CD4-positive, alpha-beta T cell treated with Interleukin-1 beta for 1 hour (primary cell): ENCODE results near the gene SKIC2.
A peak's percentile ranks its signal among the peaks of the same experiment; 100 is the strongest.
"Not testable (repeated sequence)": the region's sequence is repeated elsewhere in the genome, so short reads cannot be mapped to it uniquely, and the experiment has no call there.

ENCODE experiments used
- DNase-seq, 2 donors: peaks; one replicate each; pipeline ENCODE4 v3.0.0-alpha.2; 2020 to 2022

Gene SKIC2

DNA sequence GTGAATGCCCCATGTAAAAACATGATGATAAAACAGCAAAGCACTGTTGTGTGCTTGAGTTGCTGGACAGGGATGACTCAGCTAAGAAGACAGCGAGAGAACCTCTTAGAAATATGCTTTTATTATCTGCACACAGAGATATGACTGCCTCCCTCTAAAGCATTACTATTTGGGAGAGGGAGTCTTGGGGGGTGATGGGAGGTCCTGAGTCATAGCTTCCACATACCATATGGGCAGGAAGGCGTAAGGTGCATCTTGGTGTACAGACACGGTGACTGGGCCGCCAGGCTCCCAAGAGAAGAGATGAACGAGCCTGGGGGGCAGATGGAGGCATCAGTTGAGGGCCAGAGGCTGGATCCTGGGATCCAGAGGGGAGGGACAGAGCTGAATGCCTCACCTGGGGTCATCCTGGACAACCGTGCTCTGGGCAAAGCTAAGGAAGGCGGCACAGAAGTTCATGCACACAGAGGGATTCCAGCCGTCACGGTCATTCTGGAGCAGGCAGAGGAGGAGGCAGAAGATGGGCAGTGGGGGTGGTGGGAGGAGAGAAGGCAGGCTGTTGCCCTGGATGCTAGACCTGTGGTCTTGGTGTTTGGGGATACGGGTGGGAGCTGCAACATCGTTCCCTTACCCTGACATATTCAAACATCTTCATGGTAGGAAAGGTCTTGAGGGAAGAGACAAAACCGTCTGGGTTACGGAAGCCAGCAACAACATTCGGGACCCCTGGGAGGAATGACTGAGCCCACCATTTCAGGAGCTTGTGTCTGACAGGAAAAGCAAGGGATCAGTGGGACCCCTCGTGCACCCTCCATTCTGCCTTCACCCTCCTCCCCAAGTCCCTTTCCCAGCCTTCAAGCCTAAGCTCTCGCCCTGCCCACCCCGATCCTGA is 11.0 kb downstream of the SKIC2 start:
- DNase-seq = no peak

DNA sequence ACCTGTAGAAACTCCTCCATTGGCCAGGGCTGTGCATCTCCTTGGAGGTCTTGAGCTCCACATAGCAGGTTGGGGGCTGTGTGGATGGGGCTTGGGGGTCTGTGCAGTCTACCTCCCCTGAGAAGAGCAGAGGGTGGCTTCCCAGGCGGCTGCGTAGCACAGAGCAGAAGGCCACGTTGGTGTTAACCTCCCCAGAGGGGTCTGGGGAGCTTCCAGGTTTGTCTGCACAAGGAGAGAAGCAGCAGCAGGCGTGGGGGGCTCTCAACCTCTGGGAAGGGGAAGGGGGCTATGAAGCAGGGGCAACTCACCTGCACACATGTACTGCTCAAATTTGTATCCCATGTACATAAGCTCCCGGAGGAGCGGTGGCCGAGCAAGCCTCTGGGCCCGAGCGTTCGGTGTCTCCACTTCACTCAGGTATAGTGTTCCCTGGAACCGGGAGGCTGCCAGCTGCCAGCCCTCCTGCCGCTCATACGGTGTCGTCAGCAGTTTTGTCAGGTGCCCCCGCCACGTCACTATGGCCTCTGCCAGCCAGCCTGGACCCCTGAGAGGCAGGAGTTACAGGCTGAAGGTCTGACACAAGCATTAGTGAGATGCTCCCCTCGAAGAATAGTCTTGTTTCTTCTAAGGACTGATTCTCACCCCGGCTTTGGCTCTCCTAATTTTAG is 11.8 kb downstream of the SKIC2 start:
- no peak for DNase-seq

DNA sequence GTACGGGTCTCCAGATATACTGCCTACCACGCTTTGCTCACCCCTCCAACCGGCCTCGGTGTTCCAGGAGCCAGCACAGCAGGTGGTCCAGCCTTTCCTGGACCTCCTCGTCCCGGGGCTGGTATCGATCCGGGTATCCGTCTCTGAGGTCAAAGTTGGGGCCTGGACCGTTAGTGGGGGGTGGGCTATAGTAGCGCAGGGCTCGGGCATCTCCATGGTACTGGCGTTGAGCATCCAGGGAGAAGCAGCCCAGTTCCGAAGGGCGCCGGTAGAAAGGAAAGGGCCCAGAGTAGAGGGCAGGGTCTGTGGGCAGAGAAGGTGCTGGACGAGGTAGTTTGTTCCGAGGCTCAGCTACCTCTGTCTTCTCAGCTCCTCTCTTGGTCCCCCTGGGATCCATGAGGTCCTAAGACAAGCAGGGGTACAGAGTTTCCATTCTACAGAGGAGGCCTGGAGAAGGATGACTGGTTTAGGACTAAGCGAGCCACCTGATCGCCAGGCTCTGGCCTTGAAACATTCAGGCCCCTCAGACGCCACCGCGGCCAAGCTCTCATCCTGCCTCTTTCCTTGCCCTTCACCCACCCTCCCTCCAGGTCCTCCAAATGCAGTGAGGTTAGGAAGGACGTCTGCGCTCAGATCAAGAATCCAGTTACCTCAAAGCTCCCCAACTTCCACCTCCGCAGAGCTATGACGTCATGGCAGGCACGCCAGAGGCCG is 12.5 kb downstream of the SKIC2 start:
- DNase-seq = no peak

DNA sequence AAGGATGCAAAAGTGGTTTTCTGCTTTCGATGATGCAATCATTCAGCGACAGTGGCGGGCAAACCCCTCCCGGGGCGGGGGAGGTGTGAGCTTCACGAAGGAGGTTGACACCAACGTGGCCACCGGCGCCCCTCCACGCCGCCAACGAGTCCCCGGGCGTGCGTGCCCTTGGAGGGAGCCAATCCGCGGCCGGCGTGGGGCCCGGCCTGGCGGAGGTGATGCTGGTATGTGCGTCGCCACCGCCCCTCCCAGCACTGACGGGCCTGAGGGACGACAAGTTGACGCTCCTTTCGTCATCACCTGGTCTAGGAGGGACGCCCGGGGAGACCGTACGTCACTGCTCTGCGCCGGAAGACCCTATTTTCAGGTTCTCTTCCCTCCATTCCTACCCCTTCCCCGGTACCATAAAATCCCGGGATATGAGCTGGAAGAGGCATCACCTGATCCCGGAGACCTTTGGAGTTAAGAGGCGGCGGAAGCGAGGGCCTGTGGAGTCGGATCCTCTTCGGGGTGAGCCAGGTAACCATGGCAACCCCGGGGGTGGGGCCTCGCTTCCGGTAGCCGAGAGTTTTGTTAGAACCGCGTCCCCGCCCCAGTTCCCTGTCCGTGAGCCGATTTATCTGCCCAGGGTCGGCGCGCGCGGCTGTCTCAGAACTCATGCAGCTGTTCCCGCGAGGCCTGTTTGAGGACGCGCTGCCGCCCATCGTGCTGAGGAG is 13.2 kb downstream of the SKIC2 start, which contains the start of gene DXO:
DXO (minus strand) TSS at position 146 of the 716 bp plus-strand sequence. CDS start 463 bp downstream, outside the sequence.
- DNase-seq = peak; percentile 99

DNA sequence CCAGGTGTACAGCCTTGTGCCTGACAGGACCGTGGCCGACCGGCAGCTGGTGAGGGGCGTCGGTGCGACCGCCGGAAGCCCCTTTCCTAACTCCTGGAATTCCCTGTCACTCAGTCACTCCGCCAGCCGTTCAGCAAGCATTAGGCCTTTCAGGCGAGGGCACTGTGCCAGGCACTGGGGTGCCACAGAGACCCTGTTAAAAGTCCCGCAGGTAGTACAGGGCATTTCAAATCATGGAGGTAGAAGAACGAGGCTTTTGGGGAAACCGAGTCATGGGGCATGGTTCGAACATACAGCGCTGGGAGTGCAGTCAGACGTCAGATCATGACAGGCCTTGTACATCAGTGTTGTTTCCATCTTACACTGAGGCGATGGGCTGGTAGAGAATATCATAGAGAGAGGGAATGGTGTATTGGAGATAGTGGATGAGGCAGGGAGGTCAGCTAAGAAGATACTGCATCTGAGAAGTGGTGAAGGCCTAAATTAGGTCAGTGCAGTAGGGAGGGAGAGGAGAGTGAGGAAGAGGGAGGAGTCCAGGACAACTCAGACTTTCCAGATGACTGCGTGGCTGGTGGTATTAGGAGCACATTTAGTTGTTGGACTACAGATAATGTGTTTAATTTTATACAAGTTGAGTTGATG is 13.9 kb downstream of the SKIC2 start:
- peak in 1 of 2 donors; percentile 14 for DNase-seq

DNA sequence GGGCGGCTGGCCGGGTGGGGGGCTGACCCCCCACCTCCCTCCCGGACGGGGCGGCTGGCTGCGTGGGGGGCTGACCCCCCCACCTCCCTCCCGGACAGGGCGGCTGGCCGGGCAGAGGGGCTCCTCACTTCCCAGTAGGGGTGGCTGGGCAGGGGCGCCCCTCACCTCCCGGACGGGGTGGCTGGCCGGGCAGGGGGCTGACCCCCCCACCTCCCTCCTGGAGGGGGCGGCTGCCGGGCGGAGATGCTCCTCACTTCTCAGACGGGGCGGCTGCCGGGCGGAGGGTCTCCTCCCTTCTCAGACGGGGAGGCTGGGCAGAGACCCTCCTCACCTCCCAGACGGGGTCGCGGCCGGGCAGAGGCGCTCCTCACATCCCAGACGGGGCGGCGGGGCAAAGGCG is 17.1 kb downstream of the SKIC2 start:
- DNase-seq = not testable (repeated sequence)

DNA sequence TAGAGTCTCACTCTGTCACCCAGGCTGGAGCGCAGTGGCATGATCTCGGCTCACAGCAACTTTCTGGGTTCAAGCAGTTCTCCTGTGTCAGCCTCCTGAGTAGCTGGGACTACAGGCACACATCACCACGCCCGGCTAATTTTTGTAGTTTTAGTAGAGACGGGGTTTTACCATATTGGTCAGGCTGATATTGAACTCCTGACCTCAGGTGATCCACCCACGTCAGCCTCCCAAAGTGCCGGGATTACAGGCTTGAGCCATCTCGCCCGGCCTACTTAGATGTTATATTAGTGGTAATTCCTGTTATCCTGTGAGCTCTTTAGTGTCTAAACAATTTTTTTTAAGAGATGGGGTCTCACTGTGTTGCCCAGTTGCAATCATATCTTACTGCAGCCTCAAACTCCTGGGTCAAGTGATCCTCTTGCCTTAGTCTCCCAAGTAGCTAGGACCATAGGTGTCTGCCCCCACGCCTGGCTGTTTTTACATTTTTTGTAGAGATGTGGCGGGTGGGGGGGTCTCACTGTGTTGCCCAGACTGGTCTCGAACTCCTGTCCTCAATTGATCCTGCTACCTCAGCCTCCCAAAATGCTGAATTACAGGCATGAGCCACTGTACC is 18.9 kb downstream of the SKIC2 start:
- no peak for DNase-seq

DNA sequence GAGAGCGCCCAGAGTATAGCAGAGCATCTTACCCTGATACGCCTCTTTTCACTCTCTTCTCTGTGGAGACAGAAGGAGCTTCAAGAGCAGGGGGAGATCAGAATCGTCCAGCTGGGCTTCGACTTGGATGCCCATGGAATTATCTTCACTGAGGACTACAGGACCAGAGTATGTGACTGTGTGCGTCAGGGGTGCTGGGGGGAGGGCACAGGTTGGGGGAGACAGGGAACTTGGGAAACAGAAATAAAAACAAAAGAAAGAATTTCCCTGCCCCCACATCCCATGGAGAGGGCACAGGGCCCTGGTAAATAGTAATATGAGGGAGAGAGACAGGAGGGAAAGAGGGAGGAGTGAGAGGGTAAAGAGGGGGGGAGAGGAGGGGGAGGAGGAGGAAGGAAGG is 19.9 kb downstream of the SKIC2 start:
- DNase-seq = no peak

DNA sequence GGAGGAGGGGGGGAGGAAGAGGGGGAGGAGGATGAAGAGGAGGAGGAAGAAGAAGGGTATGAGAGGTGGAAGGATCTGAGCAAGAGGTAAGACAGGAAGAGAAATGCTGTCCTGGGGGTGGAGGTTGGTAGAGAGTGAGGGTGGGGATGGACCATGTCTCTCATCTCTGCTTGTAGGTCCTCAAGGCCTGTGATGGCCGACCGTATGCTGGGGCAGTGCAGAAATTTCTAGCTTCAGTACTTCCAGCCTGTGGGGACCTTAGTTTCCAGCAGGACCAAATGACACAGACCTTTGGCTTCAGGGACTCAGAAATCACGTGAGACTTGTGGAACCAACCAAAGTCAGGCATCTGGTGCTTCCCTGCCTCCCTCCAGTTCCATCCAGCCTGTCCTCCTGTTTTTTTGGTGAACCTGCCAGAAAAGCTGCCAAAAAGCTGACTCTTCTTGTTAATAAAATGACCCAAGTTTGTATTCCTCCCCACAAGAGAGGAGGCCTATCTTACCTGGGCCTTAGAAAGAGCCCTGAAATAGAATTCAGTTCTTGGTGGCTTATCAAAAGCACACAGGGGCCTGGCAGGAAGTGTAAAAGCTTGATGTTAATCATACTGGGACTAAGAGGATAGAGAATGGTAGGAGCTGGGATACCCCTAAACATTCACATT is 20.4 kb downstream of the SKIC2 start:
- no peak for DNase-seq

DNA sequence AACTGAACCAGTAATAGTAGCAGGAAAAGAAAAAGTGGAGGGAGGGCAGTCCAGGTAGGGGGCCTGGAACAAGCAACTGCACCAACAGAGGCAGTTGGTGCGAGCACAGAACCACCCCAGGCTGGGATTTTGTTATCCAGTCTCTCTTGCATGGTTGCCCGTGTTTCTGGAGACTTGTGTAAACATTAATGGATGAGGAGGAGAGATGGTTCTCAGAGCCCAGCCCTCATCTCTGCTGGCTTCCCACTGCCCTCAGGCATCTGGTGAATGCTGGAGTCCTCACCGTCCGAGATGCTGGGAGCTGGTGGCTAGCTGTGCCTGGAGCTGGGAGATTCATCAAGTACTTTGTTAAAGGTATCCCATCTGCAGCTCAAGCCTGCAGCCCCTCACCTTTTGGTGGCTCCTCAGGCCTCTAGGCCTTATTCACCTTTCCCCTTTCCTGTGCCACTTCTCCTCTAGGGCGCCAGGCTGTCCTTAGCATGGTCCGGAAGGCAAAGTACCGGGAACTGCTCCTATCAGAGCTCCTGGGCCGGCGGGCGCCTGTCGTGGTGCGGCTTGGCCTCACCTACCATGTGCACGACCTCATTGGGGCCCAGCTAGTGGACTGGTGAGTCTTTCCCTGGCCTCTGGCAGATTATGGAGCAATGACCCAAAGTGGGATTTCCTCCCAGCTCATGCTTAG is 21.4 kb downstream of the SKIC2 start:
- DNase-seq = not testable (repeated sequence)

DNA sequence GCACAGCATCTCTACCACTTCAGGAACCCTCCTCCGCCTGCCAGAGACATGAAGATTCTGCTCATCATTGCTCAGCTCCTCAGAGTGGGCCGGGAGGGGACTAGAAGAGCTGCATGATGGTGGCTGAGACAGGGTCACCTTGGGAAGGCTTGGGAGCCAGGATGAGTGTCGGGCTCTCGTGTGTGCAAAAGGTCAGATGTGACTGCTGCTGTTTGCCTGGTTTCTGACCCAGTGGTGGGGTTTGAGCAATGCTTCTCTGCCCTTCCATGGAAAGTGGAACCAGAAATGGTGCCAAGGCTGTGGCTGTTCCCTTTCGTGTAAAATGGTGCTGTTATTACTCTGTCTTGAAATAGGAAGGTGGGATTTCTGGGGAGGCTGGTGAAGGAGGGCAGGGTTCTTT is 22.0 kb downstream of the SKIC2 start:
- DNase-seq = not testable (repeated sequence)

DNA sequence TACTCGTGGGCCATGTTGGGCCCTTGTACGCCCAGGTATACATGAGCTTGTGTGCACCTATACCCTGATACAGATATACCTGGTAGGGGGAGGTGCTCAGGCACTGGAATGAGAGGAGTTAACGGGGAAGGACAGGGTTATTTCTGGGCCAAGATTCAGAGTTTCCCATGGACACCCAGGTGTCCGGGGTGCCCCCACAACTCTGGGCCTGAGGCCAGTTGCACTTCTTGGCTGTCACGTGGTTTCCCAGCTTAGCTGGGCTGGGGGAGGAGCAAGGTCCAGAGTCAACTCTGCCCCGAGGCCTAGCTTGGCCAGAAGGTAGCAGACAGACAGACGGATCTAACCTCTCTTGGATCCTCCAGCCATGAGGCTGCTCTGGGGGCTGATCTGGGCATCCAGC is 22.8 kb downstream of the SKIC2 start, which contains the start of gene C4A:
C4A (plus strand) TSS at position 314 of the 400 bp plus-strand sequence; CDS start at position 365, 51 bp downstream.
- DNase-seq = not testable (repeated sequence)

DNA sequence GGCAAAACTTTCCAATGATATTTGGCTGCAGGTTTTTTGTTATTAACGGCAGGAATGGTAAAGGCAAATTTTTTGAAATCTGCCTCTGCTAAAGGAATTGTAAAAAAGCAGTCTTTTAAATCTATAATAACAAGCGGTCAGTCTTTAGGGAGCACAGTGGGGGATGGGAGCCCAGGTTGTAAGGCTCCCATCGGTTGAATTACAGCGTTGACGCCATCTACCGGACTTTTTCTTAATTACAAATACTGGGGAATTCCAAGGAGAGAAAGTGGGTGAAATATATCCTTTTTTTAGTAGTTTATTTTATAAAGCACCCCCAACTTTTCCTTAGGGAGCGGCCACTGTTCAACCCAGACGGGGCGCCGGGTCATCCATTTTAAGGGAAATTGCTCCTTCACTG is 30.4 kb downstream of the SKIC2 start:
- not testable (repeated sequence) for DNase-seq

DNA sequence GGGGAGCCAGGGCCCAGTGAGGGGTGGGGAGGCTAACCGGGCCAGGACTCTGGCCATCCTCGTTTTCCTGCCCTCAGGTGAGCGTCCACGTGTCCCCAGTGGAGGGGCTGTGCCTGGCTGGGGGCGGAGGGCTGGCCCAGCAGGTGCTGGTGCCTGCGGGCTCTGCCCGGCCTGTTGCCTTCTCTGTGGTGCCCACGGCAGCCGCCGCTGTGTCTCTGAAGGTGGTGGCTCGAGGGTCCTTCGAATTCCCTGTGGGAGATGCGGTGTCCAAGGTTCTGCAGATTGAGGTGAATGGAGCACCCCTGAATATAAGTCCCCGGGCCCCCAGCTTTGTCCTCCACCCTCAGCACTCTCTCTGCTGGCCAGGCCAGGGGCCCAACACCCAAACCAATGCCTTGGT is 35.4 kb downstream of the SKIC2 start:
- not testable (repeated sequence) for DNase-seq

DNA sequence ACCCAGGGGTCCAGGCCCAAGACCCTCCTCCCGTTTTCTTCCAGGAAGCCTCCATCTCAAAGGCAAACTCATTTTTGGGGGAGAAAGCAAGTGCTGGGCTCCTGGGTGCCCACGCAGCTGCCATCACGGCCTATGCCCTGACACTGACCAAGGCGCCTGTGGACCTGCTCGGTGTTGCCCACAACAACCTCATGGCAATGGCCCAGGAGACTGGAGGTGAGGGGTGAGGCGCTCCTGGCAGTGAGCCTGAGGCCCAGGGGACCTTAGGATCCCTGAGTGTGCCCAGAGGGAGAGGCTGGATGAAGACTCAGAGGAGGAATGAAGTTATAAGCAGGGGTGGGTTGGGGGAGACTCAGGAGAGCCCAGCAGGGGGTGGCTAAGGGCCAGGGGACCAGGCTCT is 37.4 kb downstream of the SKIC2 start:
- not testable (repeated sequence) for DNase-seq

DNA sequence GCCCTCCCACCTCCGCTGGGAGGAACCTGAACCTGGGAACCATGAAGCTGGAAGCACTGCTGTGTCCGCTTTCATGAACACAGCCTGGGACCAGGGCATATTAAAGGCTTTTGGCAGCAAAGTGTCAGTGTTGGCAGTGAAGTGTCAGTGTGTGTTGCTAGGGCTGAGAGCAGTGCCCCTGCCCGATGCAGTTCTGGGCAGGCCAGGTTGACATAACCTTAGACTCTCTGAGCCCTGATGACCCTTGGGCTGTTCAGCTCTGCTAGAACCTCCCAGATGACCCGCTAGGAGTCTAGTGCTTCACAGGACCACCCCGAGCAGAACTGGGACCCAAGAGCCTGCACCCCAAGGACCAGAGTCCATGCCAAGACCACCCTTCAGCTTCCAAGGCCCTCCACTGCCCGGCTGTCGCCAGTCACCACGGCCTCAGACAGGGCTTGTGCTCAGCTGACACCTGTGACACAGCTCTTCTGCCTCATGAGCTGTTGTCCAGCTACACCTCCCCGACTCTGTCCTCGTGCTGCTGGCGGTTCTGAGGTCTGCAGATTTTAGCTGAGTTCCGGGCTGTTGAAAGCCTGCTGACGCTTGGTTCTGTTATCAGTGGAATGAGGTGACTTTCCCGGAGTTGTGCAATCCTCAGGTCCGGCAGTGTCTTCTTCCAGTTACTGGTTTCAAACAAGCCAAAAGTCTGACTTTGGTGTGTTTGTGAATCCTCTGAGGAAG is 43.7 kb downstream of the SKIC2 start:
- not testable (repeated sequence) for DNase-seq

DNA sequence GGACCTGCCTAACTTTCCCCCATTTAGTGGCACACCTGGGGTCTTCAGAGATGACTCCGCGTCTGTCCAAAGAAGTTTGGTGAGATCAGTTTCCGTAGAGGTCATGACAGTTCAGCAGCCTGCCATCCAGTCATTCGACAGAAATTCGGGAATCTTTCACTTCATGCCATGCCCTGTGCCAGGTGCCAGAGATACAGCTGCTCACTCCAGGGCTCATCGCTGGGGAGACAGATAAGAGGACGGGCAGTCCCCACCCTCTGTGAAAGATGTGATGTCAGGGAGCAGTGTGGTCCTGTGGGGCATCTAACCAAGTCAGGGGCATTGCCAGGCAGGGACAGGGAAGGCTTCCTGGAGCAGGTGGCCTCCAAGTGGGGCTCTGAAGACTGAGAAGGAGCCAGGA is 44.3 kb downstream of the SKIC2 start:
- DNase-seq = not testable (repeated sequence)

DNA sequence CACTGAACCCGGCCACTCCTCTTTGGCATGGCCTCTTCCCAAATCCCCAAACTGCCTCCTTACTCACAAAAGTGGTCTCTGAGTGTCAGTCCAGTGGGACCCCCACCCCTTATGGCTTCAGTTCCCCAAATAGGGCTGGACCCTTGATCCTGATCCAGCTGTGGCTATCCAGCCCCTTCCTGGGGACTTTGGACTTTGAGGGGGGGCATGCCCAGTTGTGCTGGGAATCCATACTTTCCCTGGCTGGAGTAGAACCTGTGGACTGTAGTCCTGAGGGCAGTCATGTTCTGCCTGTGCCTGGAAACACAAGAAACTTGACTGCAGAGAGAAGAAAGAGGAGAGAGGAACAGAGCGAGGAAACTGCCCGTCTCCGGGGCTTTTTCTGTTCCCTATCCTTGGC is 45.4 kb downstream of the SKIC2 start:
- DNase-seq = not testable (repeated sequence)

DNA sequence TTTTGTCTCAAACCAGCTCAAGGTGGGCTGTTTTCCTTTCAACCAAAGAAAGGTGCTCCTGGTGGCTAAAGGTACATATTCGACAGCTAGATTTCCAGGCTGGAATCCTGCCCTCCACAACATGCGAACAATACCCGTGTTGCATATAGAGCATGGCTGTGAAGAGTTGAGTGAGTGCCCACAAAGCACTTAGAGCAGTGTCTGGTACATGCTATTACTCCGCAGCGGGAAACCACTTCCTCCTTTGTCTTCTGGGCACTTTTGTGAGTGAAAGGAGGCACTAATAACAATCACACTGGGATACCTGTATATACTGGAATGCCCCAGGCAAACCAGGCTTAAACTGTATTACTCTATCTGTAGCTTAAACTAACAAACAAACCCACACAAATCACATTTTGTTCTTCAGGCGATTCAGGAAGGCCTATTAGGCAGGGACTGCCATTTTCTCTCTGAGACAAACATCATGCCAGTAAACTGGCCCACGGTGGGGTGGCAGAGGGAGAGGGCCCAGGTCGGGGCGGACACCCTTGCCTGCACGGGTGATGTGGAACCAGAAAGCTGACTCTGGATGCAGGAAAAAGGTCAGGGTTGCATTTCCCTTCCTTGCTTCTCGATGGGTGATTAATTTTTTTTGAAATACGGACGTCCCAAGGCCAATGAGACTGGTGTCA is 46.0 kb downstream of the SKIC2 start:
- DNase-seq = not testable (repeated sequence)
